ENCODE measurements around the gene VEPH1.

GRCh38 chr3:157502916-157503595, at the start of gene VEPH1:
- no peak for TF ChIP-seq CTCF (IDR thresholded peaks at IDR 0.05)
- TF ChIP-seq POLR2A (IDR thresholded peaks at IDR 0.05), result no peak

All from lower leg skin (tissue), 3 donors.